Muscle of leg (tissue), 11 donors: ENCODE data around the gene PSMD14. TPM values are rescaled to one million over a fixed set of nuclear protein-coding genes. Genes with fewer than 3 reads are reported as not detected.

Experiments used
- DNase-seq: peaks from one replicate; pipeline ENCODE4 v3.0.0; 2013
- H3K27ac ChIP-seq: one replicate; pipeline ENCODE4 v1.5.1; 2013; ENCODE audit warnings: mild to moderate bottlenecking, low read length, control low read depth
- H3K27me3 ChIP-seq: one replicate; pipeline ENCODE4 v1.6.1; 2013; ENCODE audit warnings: low read length; ENCODE audit not compliant: control insufficient read depth, insufficient read depth
- H3K36me3 ChIP-seq: one replicate; pipeline ENCODE4 v1.6.1; 2013; ENCODE audit warnings: low read length; ENCODE audit not compliant: control insufficient read depth, insufficient read depth
- H3K4me1 ChIP-seq: one replicate; pipeline ENCODE4 v1.6.1; 2013; ENCODE audit warnings: low read length; ENCODE audit not compliant: control insufficient read depth, insufficient read depth
- H3K4me3 ChIP-seq: one replicate; pipeline ENCODE4 v1.5.1; 2013; ENCODE audit warnings: low read length, control low read depth
- H3K9me3 ChIP-seq: replicated peaks from 2 replicates; pipeline ENCODE4 v1.6.1; 2013; ENCODE audit warnings: low read depth, low read length; ENCODE audit not compliant: control insufficient read depth
- WGBS: methylation state at CpG from one replicate; pipeline ENCODE4 v1.1.5; 2013; ENCODE audit warnings: missing lambda C conversion rate; ENCODE audit not compliant: insufficient coverage; 5-methylcytosine and 5-hydroxymethylcytosine counted together
- polyA plus RNA-seq, 8 donors: library from polyadenylated mRNA; unstranded; fragments of 120-200 nt; gene quantifications; one replicate each; pipeline versions ENCODE4 v1.2.1 to v1.2.3, GENCODE V29; 2013; ENCODE audit warnings: inconsistent platforms in 1 of 8, low replicate concordance in 1 of 8; ENCODE audit not compliant: insufficient read length in 8 of 8, insufficient read depth in 1 of 8
- total RNA-seq: library from RNA; stranded (reverse); fragments of 120-200 nt; gene quantifications from one replicate; pipeline ENCODE4 v1.2.4, GENCODE V29; 2013

PSMD14 gene
- total and polyA plus RNA-seq, 9 donors, result 35.5 to 49.8 (median 44.0) TPM

DNA sequence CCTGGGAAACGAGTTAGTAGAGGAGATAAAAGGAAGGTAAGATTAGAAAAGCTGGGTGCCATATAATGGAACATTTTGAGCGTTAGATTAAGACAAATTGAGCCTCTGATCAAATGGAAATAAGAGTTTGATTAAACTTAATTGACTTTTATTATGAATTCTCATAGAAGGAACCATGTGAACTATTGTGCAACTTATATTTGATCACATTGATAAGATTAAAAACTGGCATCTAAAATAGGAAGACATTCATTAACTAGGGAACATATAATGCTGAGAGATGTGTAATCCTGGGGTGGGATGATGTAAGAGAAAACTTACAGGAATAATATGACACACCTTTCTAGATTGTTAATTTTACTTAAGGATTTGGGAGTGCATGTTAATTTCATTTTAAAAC, 130.4 kb downstream of the PSMD14 start:
- Histone ChIP-seq H3K9me3 (no peaks in the 10 kb centered on the region), H3K36me3 (no peaks in the 10 kb centered on the region), H3K4me3 (no peak overlapping the region), H3K27ac (no peak overlapping the region), H3K4me1 (no peaks in the 10 kb centered on the region), H3K27me3 (peaks cover 6% of the 10 kb centered on the region)
- no peak for DNase-seq
- WGBS, result 17% methylated on average over 1 of the region's 2 CpGs

DNA sequence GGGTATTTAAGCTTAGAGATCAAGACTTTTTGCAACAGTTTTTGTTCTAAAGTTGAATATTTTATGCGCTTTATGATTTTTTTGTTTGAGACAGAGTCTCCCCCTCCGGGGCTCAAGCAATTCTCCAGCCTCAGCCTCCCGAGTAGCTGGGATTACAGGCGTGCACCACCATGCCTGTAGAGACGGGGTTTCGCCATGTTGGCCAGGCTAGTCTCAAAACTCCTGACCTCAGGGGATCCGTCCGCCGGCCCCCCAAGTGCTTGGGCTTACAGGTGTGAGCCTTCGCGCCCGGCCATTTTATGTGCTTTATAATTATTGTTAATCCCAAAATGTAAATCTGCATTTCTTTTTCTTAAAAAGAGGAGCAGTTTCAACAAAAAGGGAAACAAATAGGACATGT, 136.9 kb downstream of the PSMD14 start:
- no peaks in the 10 kb centered on the region for H3K27me3 ChIP-seq
- 90% methylated on average over 4 of the region's 12 CpGs for WGBS
- H3K9me3 ChIP-seq, result no peaks in the 10 kb centered on the region
- DNase-seq, result no peak
- no peaks in the 10 kb centered on the region for H3K36me3 ChIP-seq
- H3K27ac ChIP-seq, result no peak overlapping the region
- no peak overlapping the region for H3K4me3 ChIP-seq
- H3K4me1 ChIP-seq, result no peaks in the 10 kb centered on the region

DNA sequence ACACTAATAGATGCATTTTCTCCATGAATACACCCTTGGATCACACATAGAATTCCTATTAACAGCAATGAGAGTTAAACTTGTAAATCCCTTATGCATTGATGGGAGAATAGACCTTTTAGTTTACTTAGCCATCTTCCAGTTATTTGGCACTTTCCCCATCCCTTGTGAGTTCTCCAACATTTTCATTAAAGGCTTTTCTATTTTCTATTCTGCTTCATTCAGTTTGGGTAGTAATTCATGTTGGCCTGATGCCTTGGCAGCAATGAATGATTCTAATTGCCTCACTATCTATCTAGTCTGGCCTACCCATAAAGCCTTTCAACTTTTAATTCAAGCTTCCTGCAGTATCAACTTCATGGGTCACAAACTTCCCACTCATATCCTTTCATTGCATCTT, 140.2 kb downstream of the PSMD14 start:
- Histone ChIP-seq H3K4me1 (no peaks in the 10 kb centered on the region), H3K27me3 (no peaks in the 10 kb centered on the region), H3K36me3 (no peaks in the 10 kb centered on the region), H3K4me3 (no peak overlapping the region), H3K27ac (no peak overlapping the region), H3K9me3 (no peaks in the 10 kb centered on the region)
- DNase-seq, result no peak

Other genes starting within 250 kb of the PSMD14 start
- gene TANK, start 148.0 kb upstream of the PSMD14 start, total RNA-seq, result 29.5 TPM
- 10 to 100 TPM; 22.9 to 33.5 (median 27.0) TPM for gene TANK, start 148.0 kb upstream of the PSMD14 start, polyA plus RNA-seq
- gene TBR1, start 107.9 kb downstream of the PSMD14 start, total RNA-seq, result not detected
- under 1 TPM in 4 of 8 donors, not detected in 4; 0.04 to 0.20 (median 0.08) TPM for gene TBR1, start 107.9 kb downstream of the PSMD14 start, polyA plus RNA-seq